Endothelial cell of umbilical vein (primary cell): ENCODE results near the gene RABEP2. TPM values are rescaled to one million over a fixed set of nuclear protein-coding genes. Genes with fewer than 3 reads are reported as not detected.

Source experiments
- BruUV-seq: library from RNA; stranded (reverse); fragments of 400-500 nt; replicated peaks from 2 replicates; lab custom pipeline; 2021; lab: Mats Ljungman, UMichigan
- CTCF ChIA-PET: fragments of 300-600, 350-600 bp; sonication (Branson Sonifier 250); formaldehyde crosslinking; loops from one replicate; lab custom pipeline; 2021; ENCODE audit warnings: antibody characterized with exemption, inconsistent platforms; lab: Charles Lee
- POLR2A ChIA-PET: fragments of 300-600, 350-600 bp; sonication (Branson Sonifier 250); formaldehyde crosslinking; loops from one replicate; lab custom pipeline; 2021; ENCODE audit warnings: antibody characterized with exemption, inconsistent platforms; lab: Charles Lee
- DNase-seq: peaks from one replicate; pipeline ENCODE4 v3.0.0-alpha.2; 2011; ENCODE audit warnings: low read depth, low spot score
- FAIRE-seq: peaks from 2 replicates; lab custom pipeline; 2011; peaks lifted over from hg19 to GRCh38; lab: Jason Lieb, UNC
- H2AFZ ChIP-seq: 2 replicates; pipeline ENCODE4 v1.6.0; 2012; ENCODE audit warnings: low read depth, low read length, control low read depth, inconsistent platforms
- H3K27ac ChIP-seq: 2 replicates; pipeline ENCODE4 v1.5.1; 2011; ENCODE audit warnings: low read depth, mild to moderate bottlenecking, control low read depth, low read length, moderate library complexity; ENCODE audit not compliant: insufficient read depth
- H3K27me3 ChIP-seq, 2 experiments: 2 replicates each; pipeline versions ENCODE4 v1.6.0 to v1.6.1; 2011; ENCODE audit warnings: low read length in 2 of 2, mixed read lengths in 1 of 2; ENCODE audit not compliant: control insufficient read depth in 2 of 2, insufficient read depth in 2 of 2
- H3K36me3 ChIP-seq, 2 experiments: 2 replicates in 1 of 2; 3 replicates in 1 of 2; pipeline ENCODE4 v1.5.1; 2011; ENCODE audit warnings: low read length in 2 of 2, mild to moderate bottlenecking in 1 of 2, moderate library complexity in 1 of 2; ENCODE audit not compliant: control insufficient read depth in 2 of 2, insufficient read depth in 2 of 2; ENCODE audit errors: extremely low read depth in 1 of 2
- H3K4me1 ChIP-seq: 3 replicates; pipeline ENCODE4 v1.5.1; 2011; ENCODE audit warnings: mild to moderate bottlenecking, low read length; ENCODE audit not compliant: control insufficient read depth, insufficient read depth; ENCODE audit errors: extremely low read depth
- H3K4me2 ChIP-seq: 2 replicates; pipeline ENCODE4 v1.6.1; 2011; ENCODE audit warnings: low read length, control low read depth, mixed read lengths; ENCODE audit not compliant: insufficient read depth
- H3K4me3 ChIP-seq, 3 experiments: fragments of 200-600 bp in 1 of 3; sonication (generic), shearing (Covaris generic) in 1 of 3; replicated peaks in 1 of 3; 2 replicates each; pipeline ENCODE4 v1.5.1; 2011 to 2016; ENCODE audit warnings: control low read depth in 3 of 3, low read length in 3 of 3, mild to moderate bottlenecking in 2 of 3, inconsistent platforms in 1 of 3, low read depth in 1 of 3, moderate library complexity in 1 of 3; ENCODE audit not compliant: insufficient read depth in 1 of 3
- H3K79me2 ChIP-seq: 2 replicates; pipeline ENCODE4 v1.6.0; 2012; ENCODE audit warnings: low read length, inconsistent platforms; ENCODE audit not compliant: control insufficient read depth, insufficient read depth
- H3K9ac ChIP-seq: replicated peaks from 2 replicates; pipeline ENCODE3; 2011; ENCODE audit warnings: low read length, control low read depth; ENCODE audit not compliant: insufficient read depth; ENCODE audit errors: extremely low read depth
- H3K9me1 ChIP-seq: replicated peaks from 3 replicates; pipeline ENCODE4 v1.6.0; 2011; ENCODE audit warnings: mild to moderate bottlenecking, low read length; ENCODE audit not compliant: control insufficient read depth, insufficient read depth; ENCODE audit errors: extremely low read depth
- H3K9me3 ChIP-seq: replicated peaks from 2 replicates; pipeline ENCODE4 v1.5.1; 2012; ENCODE audit warnings: low read length, inconsistent platforms; ENCODE audit not compliant: control insufficient read depth, insufficient read depth
- H4K20me1 ChIP-seq: replicated peaks from 2 replicates; pipeline ENCODE3; 2011; ENCODE audit warnings: mild to moderate bottlenecking, low read length; ENCODE audit not compliant: control insufficient read depth, insufficient read depth; ENCODE audit errors: extremely low read depth
- EZH2 ChIP-seq: IDR thresholded peaks from 2 replicates; pipeline ENCODE4 v1.6.1; 2012; ENCODE audit warnings: borderline replicate concordance, low read depth, mild to moderate bottlenecking, moderate library complexity, low read length, inconsistent platforms; ENCODE audit not compliant: severe bottlenecking
- FOS ChIP-seq: IDR thresholded peaks from 2 replicates; pipeline ENCODE4 v1.6.1; 2011; ENCODE audit warnings: mild to moderate bottlenecking, low read length, moderate library complexity, borderline replicate concordance; ENCODE audit not compliant: insufficient read depth
- GATA2 ChIP-seq: IDR thresholded peaks from 2 replicates; pipeline ENCODE4 v1.7.0; 2011; ENCODE audit warnings: low read depth, mild to moderate bottlenecking, moderate library complexity, mixed read lengths, low read length; ENCODE audit not compliant: insufficient read length, insufficient read depth
- JUN ChIP-seq: IDR thresholded peaks from 2 replicates; pipeline ENCODE4 v1.6.1; 2011; ENCODE audit warnings: borderline replicate concordance, low read depth; ENCODE audit not compliant: insufficient read length, insufficient read depth
- MYC ChIP-seq: IDR thresholded peaks from one replicate; pipeline ENCODE4 v1.6.1; 2011; ENCODE audit warnings: mild to moderate bottlenecking, low read depth, low read length
- POLR2A ChIP-seq: IDR thresholded peaks from 2 replicates; pipeline ENCODE4 v1.6.1; 2012; ENCODE audit warnings: low read depth, mild to moderate bottlenecking, control low read depth, low read length
- POLR2AphosphoS5 ChIP-seq: IDR thresholded peaks from 2 replicates; pipeline ENCODE4 v1.6.1; 2012; ENCODE audit warnings: low read depth, mild to moderate bottlenecking, control low read depth, low read length, moderate library complexity; ENCODE audit not compliant: insufficient read depth
- dilution Hi-C: fragments of 300-500 bp; cut with MboI; formaldehyde crosslinking; loops from one replicate; pipeline ENCODE4 v1.15.0; 2019; ENCODE audit warnings: low sequenced_read_pairs; ENCODE audit not compliant: extremely low pct_ligation_motif_present
- intact Hi-C: fragments of 100-400 bp; cut with micrococcal nuclease; formaldehyde crosslinking; loops from one replicate; pipeline ENCODE4 v1.10.0; 2022
- polyA plus RNA-seq, 4 experiments: library from polyadenylated mRNA; depleted of rRNA in 3 of 4; stranded (reverse) in 3 of 4; unstranded in 1 of 4; fragments of >200 nt; gene quantifications; 2 replicates each; pipeline versions ENCODE4 v1.2.1 to v1.2.3, GENCODE V29; 2011 to 2012; ENCODE audit warnings: missing spikeins in 1 of 4
- total RNA-seq: library from RNA; stranded (reverse); gene quantifications from 2 replicates; pipeline ENCODE4 v1.2.3, GENCODE V29; 2021
- TF ChIP-seq, protein P1 (sequence below): IDR thresholded peaks from 2 replicates; pipeline ENCODE4 v1.6.1; 2011; ENCODE audit not compliant: insufficient read depth, insufficient read length
- TF ChIP-seq, protein P2 (sequence below), 2 donors: IDR thresholded peaks; 1 replicate in 1 of 2; 2 replicates in 1 of 2; pipeline ENCODE4 v1.5.1; 2011; ENCODE audit warnings: low read length in 2 of 2, mild to moderate bottlenecking in 2 of 2, moderate library complexity in 2 of 2, control low read depth in 1 of 2, inconsistent platforms in 1 of 2, low read depth in 1 of 2; ENCODE audit not compliant: insufficient read depth in 1 of 2; ENCODE audit errors: extremely low read depth in 1 of 2

The RABEP2 gene
- total and polyA plus RNA-seq, 2 donors (not counting 3 experiments of a cell fraction or from before 2014, with no cell fraction given), result 25.9 to 37.4 TPM

DNA sequence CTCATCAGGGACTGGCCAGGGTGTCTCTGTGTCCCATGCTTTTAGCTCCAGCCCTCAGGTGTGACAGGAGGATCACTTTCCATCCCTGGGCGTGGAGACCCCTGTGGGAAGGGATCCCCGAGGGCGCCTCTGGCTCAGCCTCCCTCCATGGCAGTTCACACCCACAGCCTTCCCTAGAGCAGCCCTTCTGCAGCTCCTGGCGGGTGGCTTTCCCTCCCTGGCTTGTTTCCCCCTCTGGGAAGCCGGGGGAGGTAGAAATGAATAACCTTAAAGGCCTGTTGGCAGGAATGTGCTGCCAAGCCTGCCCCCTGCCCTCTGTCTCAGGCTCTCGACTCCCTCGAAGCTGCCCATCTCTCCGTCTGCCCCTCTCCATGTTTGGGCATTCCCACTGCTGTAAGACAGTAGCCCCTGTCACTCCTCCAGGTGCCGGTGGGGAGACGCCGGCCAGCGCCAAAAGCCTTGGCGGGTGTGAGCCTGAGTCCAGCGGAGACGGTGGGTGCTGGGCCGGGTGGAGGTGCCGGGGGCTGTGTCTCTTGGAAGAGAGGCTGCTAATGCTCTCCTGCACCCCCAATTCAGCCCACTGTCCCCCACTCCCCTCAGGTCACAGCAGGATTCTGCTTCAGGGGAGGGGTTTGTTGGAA is 48.9 kb downstream of the RABEP2 start:
- no peak overlapping the region for H3K4me2 ChIP-seq

More for the DNA sequence above, 48.9 kb downstream of the RABEP2 start:
- no TSS peak for BruUV-seq
- H2AFZ ChIP-seq, result no peak overlapping the region
- H3K9ac ChIP-seq, result no peak overlapping the region
- H3K79me2 ChIP-seq, result no peaks in the 10 kb centered on the region
- H3K36me3 ChIP-seq, result peaks cover 7 to 18% of the 10 kb centered on the region in 2 experiments
- intact Hi-C loops, result no loop called here
- no peak overlapping the region for H3K27ac ChIP-seq
- ChIA-PET CTCF (interaction anchor here (1.1 to 5.3 kb wide), 3 partner anchors 13 to 98 kb away, joined by 3 to 55 read pairs (median 3); no protein-coding TSS in a partner anchor), POLR2A (no interaction called here)
- DNase-seq (no peak), FAIRE-seq (no peak)
- TF ChIP-seq, protein P1, sequence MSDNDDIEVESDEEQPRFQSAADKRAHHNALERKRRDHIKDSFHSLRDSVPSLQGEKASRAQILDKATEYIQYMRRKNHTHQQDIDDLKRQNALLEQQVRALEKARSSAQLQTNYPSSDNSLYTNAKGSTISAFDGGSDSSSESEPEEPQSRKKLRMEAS, result no peak
- TF ChIP-seq EZH2 (no peak), POLR2A (no peak), JUN (no peak), POLR2AphosphoS5 (no peak), MYC (no peak), GATA2 (no peak), FOS (no peak)
- TF ChIP-seq, protein P2, sequence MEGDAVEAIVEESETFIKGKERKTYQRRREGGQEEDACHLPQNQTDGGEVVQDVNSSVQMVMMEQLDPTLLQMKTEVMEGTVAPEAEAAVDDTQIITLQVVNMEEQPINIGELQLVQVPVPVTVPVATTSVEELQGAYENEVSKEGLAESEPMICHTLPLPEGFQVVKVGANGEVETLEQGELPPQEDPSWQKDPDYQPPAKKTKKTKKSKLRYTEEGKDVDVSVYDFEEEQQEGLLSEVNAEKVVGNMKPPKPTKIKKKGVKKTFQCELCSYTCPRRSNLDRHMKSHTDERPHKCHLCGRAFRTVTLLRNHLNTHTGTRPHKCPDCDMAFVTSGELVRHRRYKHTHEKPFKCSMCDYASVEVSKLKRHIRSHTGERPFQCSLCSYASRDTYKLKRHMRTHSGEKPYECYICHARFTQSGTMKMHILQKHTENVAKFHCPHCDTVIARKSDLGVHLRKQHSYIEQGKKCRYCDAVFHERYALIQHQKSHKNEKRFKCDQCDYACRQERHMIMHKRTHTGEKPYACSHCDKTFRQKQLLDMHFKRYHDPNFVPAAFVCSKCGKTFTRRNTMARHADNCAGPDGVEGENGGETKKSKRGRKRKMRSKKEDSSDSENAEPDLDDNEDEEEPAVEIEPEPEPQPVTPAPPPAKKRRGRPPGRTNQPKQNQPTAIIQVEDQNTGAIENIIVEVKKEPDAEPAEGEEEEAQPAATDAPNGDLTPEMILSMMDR (IDR thresholded peaks at IDR 0.05; ENCODE audit: extremely low read depth in 1 of 2, insufficient read depth in 1 of 2, low read depth in 1 of 2, low read length in 2 of 2), result no peak
- no peaks in the 10 kb centered on the region for H4K20me1 ChIP-seq
- no peaks in the 10 kb centered on the region for H3K9me1 ChIP-seq
- dilution Hi-C loops, result no loop called here
- H3K4me3 ChIP-seq, result no peak overlapping the region
- no peaks in the 10 kb centered on the region for H3K9me3 ChIP-seq
- H3K4me1 ChIP-seq, result peaks cover 12% of the 10 kb centered on the region
- no peaks in the 10 kb centered on the region for H3K27me3 ChIP-seq
